ENCODE measurements around the gene KCNN1. TPM values are rescaled to one million over a fixed set of nuclear protein-coding genes. Genes with fewer than 3 reads are reported as not detected.

Gene KCNN1
- total and polyA plus RNA-seq, 9 of the 15 experiments (the other 6 are each of a cell fraction or from before 2014, with no cell fraction given) = 0.01 to 6.2 (median 0.72) TPM

DNA sequence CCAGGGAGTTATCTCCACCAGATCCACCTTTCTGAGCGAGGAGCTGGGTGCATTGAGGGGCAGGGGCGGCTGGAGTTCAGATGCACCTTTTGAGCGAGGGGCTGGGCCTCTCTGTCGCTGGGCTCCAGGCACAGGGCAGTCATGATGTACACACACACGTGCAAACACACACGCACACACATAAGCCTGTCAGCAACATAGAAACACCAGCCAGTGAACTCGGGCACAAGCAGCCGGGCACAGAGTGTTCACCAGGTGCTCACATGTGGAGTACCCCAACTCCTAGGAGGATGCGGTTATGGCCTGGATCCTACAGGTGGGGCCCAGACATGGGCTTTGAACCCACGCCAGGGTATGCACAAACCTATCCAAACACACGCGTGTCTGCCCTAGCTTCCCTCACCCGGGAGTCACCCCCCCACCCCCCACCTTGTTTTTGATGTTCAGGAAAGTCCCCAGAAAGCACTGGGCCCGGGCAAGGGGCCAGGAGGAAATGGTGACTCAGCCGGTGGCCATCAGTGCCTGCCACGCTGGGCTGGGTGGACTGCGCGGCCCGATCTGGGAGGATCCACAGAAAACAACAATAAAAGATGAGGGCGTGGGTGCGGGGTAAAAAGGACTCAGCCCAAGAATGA is 54.3 kb downstream of the KCNN1 start:
- H3K9ac ChIP-seq (ENCODE audit: insufficient read depth in 1 of 2, low read depth in 2 of 2, low read length in 2 of 2) = peak overlapping the region; percentile 80 to 98
- H3K9me1 ChIP-seq (ENCODE audit: control insufficient read depth, insufficient read depth, low read length) = no peaks in the 10 kb centered on the region
- H3K79me2 ChIP-seq (ENCODE audit: control insufficient read depth, insufficient read depth, low read length) = peaks cover 17% of the 10 kb centered on the region
- POLR2A ChIA-PET = interaction anchor here (0.6 to 1.7 kb wide), 2 partner anchors 13 to 130 kb away, joined by 3 to 6 read pairs; partner anchors contain the start of gene ARRDC2
- peak overlapping the region; percentile 52 for H3K4me3 ChIP-seq
- no peaks in the 10 kb centered on the region for H4K20me1 ChIP-seq (replicated peaks; ENCODE audit: control insufficient read depth, insufficient read depth, low read length)
- CTCF ChIA-PET (ENCODE audit: low intra/inter-chr PET ratio) = no interaction called here
- H3K4me1 ChIP-seq (replicated peaks in 1 of 2; ENCODE audit: control insufficient read depth in 2 of 2, insufficient read depth in 2 of 2, low read length in 2 of 2) = peaks cover 17 to 37% of the 10 kb centered on the region in 2 experiments; a peak in 4 of 5 replicates
- H2AFZ ChIP-seq (ENCODE audit: low read depth, low read length) = peak overlapping the region; percentile 93
- BruUV-seq (replicated peaks) = no TSS peak
- peak overlapping the region; percentile 97 for H3K4me2 ChIP-seq (ENCODE audit: insufficient read depth, low read length)
- H3K9me3 ChIP-seq (replicated peaks; ENCODE audit: control insufficient read depth, insufficient read depth, low read depth, low read length) = no peaks in the 10 kb centered on the region
- ATAC-seq = peak; percentile 39
- H3K36me3 ChIP-seq (ENCODE audit: control insufficient read depth, insufficient read depth, low read length) = no peaks in the 10 kb centered on the region
- intact Hi-C loops (cut with micrococcal nuclease) (no loop called here), in situ Hi-C loops (cut with MboI) (no loop called here)
- peak; percentile 67 to 83 (median 79) for DNase-seq (ENCODE audit: extremely low read depth in 1 of 4, low spot score in 3 of 4)
- H3K27me3 ChIP-seq (ENCODE audit: control insufficient read depth in 2 of 2, insufficient read depth in 2 of 2, low read length in 2 of 2) = no peaks in the 10 kb centered on the region
- 59% methylated on average over 16 of the region's 21 CpGs for WGBS (ENCODE audit: insufficient coverage, low coverage, missing lambda C conversion rate)
- peak; percentile 54 for FAIRE-seq
- peak overlapping the region; percentile 82 for H3K27ac ChIP-seq (ENCODE audit: extremely low read depth, low read depth, low read length)
- TF ChIP-seq YBX1 (IDR thresholded peaks at IDR 0.05) (no peak), ZBTB8A (IDR thresholded peaks at IDR 0.05; ENCODE audit: partially characterized antibody) (no peak), ETS2 (tag; IDR thresholded peaks at IDR 0.05; ENCODE audit: borderline replicate concordance, poor library complexity, severe bottlenecking) (no peak), PHTF2 (CRISPR knock-in tag; IDR thresholded peaks at IDR 0.05) (no peak), THRAP3 (IDR thresholded peaks at IDR 0.05; ENCODE audit: borderline replicate concordance) (no peak), ZNF121 (CRISPR knock-in tag; conservative IDR thresholded peaks at IDR 0.05) (no peak), NR3C1 (CRISPR knock-in tag; IDR thresholded peaks at IDR 0.05) (no peak), KDM5B (IDR thresholded peaks at IDR 0.05; ENCODE audit: insufficient replicate concordance, low read depth, low read length) (no peak), BRF1 (IDR thresholded peaks at IDR 0.05; ENCODE audit: borderline replicate concordance, extremely low read depth, insufficient read length) (no peak), BCOR (IDR thresholded peaks at IDR 0.05) (no peak), SIN3A (IDR thresholded peaks at IDR 0.05; ENCODE audit: borderline replicate concordance in 2 of 2, control insufficient read depth in 1 of 2, low read depth in 2 of 2, low read length in 2 of 2) (no peak), CBFA2T3 (IDR thresholded peaks at IDR 0.05) (0 out of 2 replicates have a peak, but pooled peaks have one; percentile 3), NFIC (IDR thresholded peaks at IDR 0.05) (peak; percentile 88)
- TF ChIP-seq, protein P1, sequence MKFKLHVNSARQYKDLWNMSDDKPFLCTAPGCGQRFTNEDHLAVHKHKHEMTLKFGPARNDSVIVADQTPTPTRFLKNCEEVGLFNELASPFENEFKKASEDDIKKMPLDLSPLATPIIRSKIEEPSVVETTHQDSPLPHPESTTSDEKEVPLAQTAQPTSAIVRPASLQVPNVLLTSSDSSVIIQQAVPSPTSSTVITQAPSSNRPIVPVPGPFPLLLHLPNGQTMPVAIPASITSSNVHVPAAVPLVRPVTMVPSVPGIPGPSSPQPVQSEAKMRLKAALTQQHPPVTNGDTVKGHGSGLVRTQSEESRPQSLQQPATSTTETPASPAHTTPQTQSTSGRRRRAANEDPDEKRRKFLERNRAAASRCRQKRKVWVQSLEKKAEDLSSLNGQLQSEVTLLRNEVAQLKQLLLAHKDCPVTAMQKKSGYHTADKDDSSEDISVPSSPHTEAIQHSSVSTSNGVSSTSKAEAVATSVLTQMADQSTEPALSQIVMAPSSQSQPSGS (CRISPR knock-in tag; IDR thresholded peaks at IDR 0.05) = no peak
- TF ChIP-seq, protein P2, sequence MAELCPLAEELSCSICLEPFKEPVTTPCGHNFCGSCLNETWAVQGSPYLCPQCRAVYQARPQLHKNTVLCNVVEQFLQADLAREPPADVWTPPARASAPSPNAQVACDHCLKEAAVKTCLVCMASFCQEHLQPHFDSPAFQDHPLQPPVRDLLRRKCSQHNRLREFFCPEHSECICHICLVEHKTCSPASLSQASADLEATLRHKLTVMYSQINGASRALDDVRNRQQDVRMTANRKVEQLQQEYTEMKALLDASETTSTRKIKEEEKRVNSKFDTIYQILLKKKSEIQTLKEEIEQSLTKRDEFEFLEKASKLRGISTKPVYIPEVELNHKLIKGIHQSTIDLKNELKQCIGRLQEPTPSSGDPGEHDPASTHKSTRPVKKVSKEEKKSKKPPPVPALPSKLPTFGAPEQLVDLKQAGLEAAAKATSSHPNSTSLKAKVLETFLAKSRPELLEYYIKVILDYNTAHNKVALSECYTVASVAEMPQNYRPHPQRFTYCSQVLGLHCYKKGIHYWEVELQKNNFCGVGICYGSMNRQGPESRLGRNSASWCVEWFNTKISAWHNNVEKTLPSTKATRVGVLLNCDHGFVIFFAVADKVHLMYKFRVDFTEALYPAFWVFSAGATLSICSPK (IDR thresholded peaks at IDR 0.05; ENCODE audit: borderline replicate concordance) = no peak
- TF ChIP-seq, protein P3, sequence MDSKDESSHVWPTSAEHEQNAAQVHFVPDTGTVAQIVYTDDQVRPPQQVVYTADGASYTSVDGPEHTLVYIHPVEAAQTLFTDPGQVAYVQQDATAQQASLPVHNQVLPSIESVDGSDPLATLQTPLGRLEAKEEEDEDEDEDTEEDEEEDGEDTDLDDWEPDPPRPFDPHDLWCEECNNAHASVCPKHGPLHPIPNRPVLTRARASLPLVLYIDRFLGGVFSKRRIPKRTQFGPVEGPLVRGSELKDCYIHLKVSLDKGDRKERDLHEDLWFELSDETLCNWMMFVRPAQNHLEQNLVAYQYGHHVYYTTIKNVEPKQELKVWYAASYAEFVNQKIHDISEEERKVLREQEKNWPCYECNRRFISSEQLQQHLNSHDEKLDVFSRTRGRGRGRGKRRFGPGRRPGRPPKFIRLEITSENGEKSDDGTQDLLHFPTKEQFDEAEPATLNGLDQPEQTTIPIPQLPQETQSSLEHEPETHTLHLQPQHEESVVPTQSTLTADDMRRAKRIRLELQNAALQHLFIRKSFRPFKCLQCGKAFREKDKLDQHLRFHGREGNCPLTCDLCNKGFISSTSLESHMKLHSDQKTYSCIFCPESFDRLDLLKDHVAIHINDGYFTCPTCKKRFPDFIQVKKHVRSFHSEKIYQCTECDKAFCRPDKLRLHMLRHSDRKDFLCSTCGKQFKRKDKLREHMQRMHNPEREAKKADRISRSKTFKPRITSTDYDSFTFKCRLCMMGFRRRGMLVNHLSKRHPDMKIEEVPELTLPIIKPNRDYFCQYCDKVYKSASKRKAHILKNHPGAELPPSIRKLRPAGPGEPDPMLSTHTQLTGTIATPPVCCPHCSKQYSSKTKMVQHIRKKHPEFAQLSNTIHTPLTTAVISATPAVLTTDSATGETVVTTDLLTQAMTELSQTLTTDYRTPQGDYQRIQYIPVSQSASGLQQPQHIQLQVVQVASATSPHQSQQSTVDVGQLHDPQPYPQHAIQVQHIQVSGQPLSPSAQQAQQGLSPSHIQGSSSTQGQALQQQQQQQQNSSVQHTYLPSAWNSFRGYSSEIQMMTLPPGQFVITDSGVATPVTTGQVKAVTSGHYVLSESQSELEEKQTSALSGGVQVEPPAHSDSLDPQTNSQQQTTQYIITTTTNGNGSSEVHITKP (IDR thresholded peaks at IDR 0.05; ENCODE audit: partially characterized antibody) = peak; percentile 42

All from K562 (cell line).